ENCODE measurements around the gene VPS13A.

The VPS13A gene

DNA sequence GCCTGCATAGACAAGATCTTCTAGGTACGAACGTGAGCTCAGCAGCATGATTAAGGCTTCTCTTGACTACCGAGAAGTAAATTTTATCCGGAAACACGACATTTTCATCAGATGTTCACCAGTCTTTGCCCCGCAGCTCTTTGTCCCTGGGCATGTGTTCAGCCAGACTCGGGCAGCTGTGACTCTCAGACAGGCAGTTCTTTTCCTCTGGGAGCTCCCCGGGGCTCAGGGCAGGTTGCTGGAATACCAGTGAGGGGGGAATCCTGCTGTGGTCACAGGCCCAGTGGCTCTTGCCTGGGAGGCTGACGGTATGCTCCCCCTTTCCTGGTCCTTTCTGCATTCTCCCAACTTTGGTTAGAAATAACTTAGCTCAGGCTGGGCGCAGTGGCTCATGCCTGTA lies 284.7 kb downstream of the VPS13A start:
- DNase-seq, result no peak

- DNase-seq, result no peak
Observed at GRCh38 chr9:77463151-77463550, 285.8 kb downstream of the VPS13A start.

DNA sequence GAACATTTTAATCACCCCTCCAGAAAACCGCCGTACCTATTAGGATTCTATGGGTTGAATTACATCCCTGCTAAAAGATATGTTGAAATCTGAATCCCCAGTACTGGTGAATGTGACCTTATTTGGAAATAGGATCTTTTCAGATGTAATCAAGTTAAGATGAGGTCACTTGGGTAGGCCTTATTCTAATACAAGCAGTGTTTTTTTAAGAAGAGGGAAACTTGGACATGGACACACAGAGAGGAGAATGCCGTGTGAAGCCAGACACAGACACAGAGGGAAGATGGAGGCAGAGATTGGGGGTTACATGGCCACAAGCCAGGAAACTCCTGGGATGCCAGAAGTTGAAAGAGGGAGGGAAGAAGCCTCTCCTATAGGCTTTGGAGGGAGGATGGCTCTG lies 287.3 kb downstream of the VPS13A start:
- DNase-seq, result no peak

GRCh38 chr9:77469515-77470231 lies 292.3 kb downstream of the VPS13A start:
- DNase-seq, result no peak

Measured in NCI-H1930 (cell line).